NAMALWA (cell line): ENCODE results near the gene BUB3.

Experiments
- DNase-seq: peaks from one replicate; pipeline ENCODE4 v3.0.0-alpha.2; 2015; ENCODE audit warnings: low spot score

Gene BUB3

DNA sequence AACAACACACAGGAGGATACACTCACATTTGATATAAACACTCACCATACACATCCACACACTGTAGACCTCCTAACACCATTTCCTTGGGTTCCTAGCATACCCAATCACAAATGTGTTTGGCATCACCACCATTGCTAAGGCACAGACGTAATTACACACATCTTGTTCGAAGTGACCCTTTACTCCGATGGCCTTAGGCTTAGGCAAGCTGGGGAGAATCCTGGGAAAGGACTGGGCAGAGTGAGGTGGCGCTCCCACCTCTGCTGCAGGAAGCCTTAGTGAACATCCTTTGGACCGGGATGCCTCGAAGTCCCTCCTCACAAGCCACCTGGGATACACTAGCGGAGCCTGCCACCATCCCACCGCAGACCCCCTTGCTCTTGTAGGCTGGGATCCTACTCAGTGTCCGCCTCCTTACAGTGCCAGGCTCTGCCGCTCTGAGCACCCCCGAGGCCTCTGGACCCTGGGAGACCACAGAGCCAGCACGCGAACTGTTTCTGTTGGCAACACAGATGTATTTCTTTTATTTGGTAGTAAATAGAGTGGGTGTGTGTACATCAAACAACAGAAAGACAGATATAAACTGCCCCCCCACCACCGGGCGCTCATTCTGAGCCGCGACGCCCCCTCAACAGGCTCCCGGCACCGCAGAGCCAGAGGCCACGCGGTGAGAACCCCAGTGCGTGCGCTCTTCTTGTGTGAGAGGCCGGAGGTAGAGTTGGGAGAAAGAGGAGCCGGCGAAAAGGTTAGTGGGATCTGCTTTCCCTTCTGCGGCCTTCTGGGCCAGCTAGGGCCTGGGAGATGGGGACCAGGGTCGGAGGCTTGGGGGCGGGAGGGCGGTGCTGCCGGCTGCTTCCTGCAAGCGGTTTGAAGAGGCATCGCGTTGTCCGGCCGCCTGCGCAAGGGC lies 12.2 kb upstream of the BUB3 start:
- DNase-seq = no peak

GRCh38 chr10:123142701-123143161 lies 11.5 kb upstream of the BUB3 start:
- no peak for DNase-seq

- no peak for DNase-seq
These were observed 10.9 kb upstream of the BUB3 start for GRCh38 chr10:123143162-123143824.

DNA sequence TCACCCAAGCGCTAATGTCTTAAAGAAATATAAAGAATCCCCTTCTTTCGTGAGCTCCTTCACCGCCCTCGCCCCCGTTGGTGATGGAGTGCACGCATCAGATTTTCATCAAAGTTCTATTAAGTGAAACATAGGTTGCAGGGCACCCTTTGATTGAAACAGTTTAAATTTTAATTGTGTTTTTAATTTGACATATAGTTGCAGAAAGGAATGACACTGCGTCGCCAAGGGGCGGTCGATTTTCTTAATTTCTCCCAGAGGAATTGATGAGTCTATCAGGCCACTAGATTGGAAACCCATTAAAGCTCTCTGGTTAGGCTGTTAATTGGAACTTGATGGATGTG lies 10.4 kb upstream of the BUB3 start:
- DNase-seq = no peak

DNA sequence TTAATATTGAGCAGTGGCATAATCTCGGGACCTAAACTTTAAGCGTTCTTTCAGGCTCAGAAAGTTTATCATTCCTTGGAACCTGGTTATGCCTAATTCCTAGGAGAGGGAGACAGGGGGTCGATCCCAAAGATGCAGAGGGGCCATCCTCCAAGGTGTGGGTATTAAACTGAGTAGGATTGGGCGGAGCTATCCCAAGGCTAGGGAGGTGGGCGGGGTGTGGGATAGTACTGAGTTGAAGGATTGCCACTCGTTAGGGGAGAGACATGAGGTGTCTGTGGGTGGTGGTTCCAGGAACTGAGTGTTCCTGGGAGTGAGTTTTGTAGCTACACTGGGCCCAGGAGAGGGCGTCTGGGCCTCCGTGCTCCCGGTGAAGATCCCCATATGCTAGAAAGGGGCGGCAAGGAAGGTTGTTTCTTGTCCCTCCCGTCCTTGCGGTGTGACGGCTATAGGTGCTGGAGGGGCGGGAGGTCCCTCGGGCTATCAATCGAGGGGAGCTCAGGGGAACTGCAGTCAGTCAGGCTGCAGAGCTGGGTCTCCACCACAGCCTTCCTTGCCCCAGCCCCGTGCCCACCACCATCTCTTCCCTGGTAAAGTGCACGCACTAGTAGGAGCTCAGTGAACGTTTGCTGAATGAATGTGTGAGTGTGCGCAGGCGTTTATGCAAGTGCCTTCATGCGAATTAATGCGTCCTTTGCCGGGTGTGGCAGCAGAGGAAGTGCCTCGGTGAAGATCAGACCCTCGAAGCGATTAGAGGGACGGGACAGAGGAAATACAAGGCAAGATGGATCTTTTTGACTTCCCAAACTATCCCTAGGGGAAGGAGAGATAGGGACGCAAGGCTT lies 9.3 kb upstream of the BUB3 start:
- no peak for DNase-seq

- no peak for DNase-seq
These were observed 8.6 kb upstream of the BUB3 start for GRCh38 chr10:123145542-123146012.

GRCh38 chr10:123146013-123146893 lies 7.9 kb upstream of the BUB3 start:
- DNase-seq = no peak

GRCh38 chr10:123146894-123147634 lies 7.1 kb upstream of the BUB3 start:
- DNase-seq = no peak

DNA sequence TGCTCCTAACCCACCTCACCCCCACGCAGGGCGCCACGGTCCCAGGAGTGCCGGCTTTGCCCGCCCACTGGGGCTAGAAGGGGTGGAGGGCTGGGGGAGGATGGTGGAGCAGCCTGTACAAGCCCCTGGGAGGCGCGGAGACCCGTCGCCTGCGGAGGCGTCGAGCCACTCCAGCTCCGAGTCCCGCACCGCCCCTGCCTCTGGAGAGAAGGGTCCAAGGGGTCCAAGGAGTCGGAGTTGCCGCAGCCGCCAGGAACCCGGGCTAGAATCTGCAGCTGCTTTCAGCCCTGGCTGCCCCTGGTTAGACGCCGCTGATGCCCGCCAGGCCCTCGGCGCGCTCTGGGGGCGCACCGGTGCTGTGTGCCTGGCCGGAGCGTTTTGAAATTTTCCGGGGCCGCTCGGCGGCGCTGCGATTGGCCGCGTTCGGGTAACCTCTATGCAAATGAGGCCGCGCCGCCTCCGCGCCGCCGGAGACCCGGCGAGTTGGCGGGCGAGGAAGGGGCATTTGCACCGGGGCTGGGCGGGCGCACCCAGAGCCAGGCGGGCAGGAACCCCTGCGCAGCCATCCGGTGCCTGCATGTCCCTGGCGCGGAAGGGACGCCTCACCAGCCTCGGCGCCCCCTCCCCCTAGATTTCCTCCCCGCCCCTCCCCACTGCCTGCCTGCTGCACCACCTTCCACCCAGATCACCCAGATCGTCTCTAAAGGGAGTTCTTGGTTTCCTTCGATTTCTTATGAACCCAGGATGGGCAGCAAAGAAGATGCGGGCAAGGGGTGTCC lies 6.4 kb upstream of the BUB3 start, which contains the start of gene HMX2:
HMX2 (plus strand) TSS at position 502 of the 779 bp plus-strand sequence; CDS start at position 745, 243 bp downstream.
- DNase-seq = no peak

GRCh38 chr10:123148414-123149161 lies 5.6 kb upstream of the BUB3 start:
- DNase-seq = no peak

DNA sequence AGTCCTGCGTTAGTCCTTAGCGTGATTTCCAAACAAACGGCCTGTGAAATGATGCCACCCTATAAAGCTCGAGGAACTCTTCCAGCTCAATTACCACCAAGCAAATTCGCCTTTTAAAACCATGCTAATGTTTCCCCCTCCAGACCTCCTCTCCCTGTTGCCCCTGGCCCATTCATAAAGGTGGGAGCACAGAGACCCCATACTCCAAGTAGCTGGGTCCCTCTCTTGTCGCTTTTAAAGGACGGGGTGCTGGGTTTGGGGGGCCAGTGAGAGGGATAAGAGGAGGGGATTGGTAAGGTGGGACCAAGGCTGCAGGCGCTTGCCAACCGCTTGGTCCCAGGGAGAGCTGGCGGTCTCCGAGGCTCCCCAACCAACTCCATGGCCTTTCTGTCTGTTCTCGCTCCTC lies 5.0 kb upstream of the BUB3 start:
- DNase-seq = no peak

DNA sequence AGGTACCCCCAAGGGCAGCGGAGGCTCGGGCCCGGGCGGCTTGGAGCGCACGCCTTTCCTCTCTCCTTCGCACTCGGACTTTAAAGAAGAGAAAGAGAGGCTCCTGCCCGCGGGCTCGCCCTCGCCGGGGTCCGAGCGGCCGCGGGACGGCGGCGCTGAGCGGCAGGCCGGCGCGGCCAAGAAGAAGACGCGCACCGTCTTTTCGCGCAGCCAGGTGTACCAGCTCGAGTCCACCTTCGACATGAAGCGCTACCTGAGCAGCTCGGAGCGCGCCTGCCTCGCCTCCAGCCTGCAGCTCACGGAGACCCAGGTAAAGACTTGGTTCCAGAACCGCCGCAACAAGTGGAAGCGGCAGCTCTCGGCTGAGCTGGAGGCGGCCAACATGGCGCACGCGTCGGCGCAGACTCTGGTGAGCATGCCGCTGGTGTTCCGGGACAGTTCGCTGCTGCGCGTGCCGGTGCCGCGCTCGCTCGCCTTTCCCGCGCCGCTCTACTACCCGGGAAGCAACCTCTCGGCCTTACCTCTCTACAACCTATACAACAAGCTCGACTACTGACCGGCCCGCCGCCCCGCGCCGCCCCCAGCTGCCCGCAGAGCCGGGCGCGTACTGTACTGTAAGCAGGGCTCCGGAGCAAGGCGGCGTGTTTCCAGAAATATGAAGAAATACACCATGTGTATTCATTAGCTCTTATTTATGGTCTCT lies 4.5 kb upstream of the BUB3 start:
- DNase-seq = no peak

DNA sequence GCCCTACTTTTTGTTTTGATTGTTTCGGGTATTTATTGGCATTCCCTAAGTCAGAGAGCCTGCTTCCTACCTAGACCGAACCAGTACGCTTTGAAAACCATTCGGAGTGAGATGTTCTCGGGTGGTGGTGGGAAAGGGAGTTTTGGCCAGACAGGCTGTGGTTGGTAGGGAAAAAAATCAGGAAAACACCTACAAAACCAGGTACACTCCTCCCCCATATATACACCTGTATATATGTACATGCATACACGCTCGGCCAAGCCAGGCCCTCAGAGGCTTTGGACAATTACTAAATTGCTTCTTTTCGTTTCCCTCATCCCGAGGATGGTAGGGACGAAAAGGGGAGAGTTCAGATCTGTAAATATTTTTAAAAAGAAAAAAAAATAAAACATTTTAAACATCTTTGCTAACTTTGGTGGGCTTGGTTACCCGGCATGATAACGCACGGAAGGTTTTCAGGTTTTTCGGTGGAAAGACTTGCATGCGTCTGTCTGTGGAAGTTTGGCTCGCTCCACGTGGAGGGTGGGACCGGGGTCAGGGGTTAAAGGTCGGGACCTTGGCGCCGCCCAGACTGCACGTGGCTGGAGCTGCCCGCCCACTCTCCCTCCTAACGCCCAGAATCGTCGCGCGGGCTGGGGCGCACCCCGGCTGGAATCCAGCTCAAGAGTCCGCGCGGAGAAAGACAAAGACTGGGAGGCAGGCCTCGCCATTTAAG lies 3.8 kb upstream of the BUB3 start:
- DNase-seq = no peak

- no peak for DNase-seq
These were observed 3.0 kb upstream of the BUB3 start for GRCh38 chr10:123150986-123151736.

GRCh38 chr10:123151737-123152135 lies 2.5 kb upstream of the BUB3 start:
- DNase-seq = no peak

- no peak for DNase-seq
These were observed 613 bp upstream of the BUB3 start for GRCh38 chr10:123153486-123154091.
